ENCODE results near the gene MAGI1. TPM values are rescaled to one million over a fixed set of nuclear protein-coding genes. Genes with fewer than 3 reads are reported as not detected.

Gene MAGI1
- total RNA-seq, 1 donor from 2014 or later = 0.48 TPM

GRCh38 chr3:65674226-65674625 lies 364.5 kb downstream of the MAGI1 start:
- intact Hi-C loops (cut with micrococcal nuclease) = no loop called here

DNA sequence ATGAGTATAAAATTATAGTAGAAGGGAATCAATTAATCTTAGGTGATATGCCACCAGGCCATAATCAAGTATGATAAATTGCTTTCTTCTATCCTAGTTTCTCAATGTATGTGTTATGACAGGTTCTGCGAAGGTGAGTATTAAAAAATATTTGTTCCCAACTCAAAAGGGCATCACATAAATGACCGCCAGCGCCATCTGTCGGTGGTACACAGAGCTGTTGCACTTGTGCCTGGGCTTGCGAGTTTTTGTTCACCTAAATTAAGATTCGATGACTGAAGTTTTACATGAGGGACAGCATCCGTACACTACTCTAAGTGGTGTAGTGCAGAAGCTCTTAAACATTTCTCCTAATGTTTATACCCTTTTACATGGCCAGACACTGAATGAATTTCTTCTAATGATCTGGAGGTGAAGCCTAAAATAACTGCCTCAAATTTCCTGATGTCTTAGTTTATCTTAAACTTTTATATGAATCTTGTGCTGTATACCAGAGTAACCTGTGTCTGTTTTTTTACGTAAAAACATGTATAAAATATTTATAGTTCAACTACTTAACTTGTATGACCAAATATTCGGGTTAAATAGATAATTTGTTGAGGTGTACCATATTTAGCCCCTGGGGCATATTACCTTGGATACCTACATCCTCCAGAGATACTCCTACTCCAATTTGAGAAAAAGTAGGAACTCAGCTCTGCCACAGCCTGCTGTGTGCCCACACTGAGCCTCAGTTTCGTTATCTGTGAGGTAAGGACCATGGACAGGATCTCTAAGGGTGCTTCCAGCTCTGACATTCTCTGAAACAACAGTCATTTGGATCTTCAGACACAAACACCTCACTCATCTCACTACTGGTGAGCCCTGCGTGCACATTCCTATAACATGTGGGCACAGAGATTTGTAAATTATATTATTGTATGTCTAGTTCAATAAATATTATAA lies 365.6 kb downstream of the MAGI1 start:
- intact Hi-C loops (cut with micrococcal nuclease) = no loop called here

GRCh38 chr3:65672061-65672460 lies 366.7 kb downstream of the MAGI1 start:
- intact Hi-C loops (cut with micrococcal nuclease) = no loop called here

- intact Hi-C loops (cut with micrococcal nuclease) = no loop called here
Measured at GRCh38 chr3:65671004-65671403, 367.7 kb downstream of the MAGI1 start.

GRCh38 chr3:65669163-65669875 lies 369.4 kb downstream of the MAGI1 start:
- intact Hi-C loops (cut with micrococcal nuclease) = no loop called here

GRCh38 chr3:65667963-65668362 lies 370.8 kb downstream of the MAGI1 start:
- intact Hi-C loops (cut with micrococcal nuclease) = no loop called here

- intact Hi-C loops (cut with micrococcal nuclease) = no loop called here
Measured at GRCh38 chr3:65666448-65667091, 372.1 kb downstream of the MAGI1 start.

- intact Hi-C loops (cut with micrococcal nuclease) = no loop called here
Measured at GRCh38 chr3:65665915-65666314, 372.8 kb downstream of the MAGI1 start.

- intact Hi-C loops (cut with micrococcal nuclease) = no loop called here
Measured at GRCh38 chr3:65664931-65665330, 373.8 kb downstream of the MAGI1 start.

DNA sequence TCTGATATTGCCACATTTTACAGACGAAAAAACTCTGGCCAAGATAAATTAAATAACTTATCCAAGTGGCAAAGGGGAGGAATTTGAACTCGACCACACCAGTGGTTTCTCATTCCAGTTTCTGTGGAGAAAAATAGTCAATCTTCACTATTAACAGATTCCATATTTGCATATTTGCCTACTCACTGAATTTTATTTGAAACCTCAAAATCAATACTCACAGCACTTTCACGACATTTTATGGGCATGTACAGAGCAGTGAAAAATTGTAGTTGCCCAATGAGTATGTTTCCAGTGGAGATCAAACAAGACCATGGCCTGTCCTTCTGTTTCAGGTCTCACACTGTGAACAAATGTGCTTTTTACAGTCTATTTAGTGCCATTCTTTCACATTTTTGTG lies 374.3 kb downstream of the MAGI1 start:
- intact Hi-C loops (cut with micrococcal nuclease) = no loop called here

- intact Hi-C loops (cut with micrococcal nuclease) = no loop called here
Measured at GRCh38 chr3:65662095-65662494, 376.6 kb downstream of the MAGI1 start.

GRCh38 chr3:65660000-65660598 lies 378.6 kb downstream of the MAGI1 start:
- intact Hi-C loops (cut with micrococcal nuclease) = no loop called here

DNA sequence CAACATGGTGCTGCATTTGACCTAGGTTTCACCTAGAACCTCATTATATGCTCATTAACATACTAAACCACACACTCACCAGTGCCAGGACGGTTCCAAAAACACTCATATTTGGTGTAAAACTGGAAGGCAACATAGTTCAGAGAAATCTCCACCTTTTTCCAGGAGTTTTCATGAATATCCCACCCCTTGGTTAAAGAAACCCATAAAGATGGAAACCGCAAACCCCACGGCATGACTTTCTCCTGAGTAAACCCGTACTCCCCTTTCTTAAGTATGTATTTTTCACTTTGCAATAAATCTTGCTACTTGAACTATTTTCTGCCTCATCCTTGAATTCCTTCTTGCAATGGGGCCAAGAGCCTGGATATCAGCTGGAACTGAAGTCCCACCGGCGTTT lies 379.3 kb downstream of the MAGI1 start:
- intact Hi-C loops (cut with micrococcal nuclease) = no loop called here

- intact Hi-C loops (cut with micrococcal nuclease) = no loop called here
Measured at GRCh38 chr3:65658401-65658800, 380.3 kb downstream of the MAGI1 start.

DNA sequence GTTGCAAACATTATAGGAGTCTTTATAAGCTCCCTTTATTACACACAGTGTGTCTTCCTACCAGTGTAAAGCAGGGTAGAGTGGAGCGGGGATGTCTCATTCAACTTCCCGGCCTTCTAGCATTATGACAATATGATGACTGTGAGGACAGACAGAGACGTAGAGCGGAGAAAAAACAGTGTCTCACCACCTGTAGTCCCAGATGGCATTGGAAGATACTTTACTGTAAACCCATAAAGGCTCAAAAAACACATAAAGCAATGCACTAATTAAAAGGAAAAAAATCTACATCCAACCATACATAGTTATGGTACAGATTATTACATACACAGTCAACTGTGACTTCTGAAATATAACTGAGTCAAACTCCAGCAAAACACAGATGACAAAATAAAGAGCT lies 383.7 kb downstream of the MAGI1 start:
- intact Hi-C loops (cut with micrococcal nuclease) = no loop called here

- intact Hi-C loops (cut with micrococcal nuclease) = no loop called here
Measured at GRCh38 chr3:65653731-65654130, 385.0 kb downstream of the MAGI1 start.

DNA sequence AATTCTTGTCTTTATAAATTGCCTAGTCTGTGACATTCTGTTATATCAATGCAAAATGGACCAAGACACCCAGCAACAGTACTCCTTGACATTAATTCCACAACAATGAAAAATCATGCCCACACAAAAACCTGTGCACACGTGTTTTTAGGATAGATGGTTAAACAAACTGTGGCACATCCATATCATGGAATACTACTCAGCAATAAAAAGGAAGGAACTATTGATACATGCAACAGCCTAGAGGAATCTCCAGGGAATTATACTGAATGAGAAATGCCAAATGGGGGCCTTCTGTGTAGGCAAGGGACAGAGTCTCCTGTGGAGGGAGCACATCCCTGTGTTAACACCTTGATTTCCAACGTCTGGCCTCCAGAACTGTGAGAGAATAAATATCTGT lies 388.5 kb downstream of the MAGI1 start:
- intact Hi-C loops (cut with micrococcal nuclease) = no loop called here

DNA sequence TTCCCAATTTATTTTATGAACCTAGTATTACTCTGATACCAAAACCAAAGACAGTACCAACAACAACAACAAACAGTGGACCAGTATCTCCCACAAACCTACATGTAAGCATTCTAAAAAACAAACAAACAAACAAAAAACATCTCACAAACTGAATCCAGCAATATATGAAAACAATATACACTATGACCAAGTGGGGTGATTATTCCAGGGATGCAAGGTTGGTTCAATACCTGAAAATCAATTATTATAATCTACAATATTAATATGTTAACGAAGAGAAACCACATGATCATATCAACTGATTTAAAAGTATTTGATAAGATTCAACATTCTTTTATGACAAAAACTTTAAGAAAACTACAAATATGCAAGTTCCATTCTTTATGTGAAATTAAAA lies 391.3 kb downstream of the MAGI1 start:
- intact Hi-C loops (cut with micrococcal nuclease) = no loop called here

DNA sequence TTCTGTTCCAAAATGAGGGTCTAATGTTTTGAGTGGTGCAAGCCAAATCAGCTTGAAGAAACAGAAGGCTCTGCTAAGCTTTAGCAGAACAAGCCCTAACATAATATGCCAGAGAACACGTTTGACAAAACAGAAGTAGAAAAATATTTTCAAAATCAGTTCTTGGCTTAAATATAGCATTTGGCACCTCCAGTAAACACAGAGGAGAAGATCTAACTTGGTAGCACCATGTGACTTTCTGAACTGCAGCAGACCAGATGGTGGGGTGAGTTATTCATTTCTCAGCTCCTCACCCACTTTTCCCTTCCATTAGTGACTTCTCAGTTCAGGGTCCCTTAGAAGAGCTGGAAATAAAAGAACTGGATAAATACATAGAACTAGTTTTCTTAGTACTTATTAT lies 395.8 kb downstream of the MAGI1 start:
- intact Hi-C loops (cut with micrococcal nuclease) = no loop called here

DNA sequence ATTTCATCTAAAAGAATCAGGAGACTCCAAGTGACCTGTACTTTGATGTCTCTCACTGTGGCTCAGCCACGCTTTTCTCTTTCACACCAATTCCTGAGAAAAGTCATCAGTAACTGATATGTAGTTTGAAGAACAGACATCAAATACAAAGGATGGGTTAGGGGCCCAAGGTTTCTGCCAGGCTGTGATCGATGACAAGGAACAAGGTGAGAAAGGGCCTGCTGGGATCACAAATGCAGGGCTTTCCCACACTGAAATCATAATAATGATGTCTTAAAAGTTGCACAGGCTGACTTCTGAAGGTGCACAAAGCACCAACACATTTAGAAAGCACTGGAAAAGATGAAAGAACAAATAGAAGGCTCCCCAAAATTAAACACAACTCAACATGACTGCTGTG lies 396.9 kb downstream of the MAGI1 start:
- intact Hi-C loops (cut with micrococcal nuclease) = no loop called here

DNA sequence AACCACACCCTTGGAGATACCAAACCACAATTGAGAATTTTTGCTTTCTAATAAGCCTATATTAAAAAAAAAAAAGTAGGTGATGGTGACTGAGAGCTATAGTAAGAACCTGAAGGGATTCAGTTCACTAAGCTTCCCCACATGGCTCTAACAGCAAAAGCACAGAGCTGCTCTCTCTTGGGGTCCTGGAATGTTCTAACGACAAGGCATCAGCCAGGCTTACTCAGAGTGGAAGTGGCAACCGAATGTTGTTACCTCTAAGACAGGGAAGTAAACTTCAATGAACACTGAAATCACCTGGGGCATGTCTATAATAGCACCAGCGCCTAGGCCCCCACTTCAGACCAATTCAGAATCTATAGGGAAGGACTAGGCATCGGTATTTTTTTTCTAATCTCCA lies 397.7 kb downstream of the MAGI1 start:
- intact Hi-C loops (cut with micrococcal nuclease) = no loop called here

GRCh38 chr3:65639444-65639843 lies 399.3 kb downstream of the MAGI1 start:
- intact Hi-C loops (cut with micrococcal nuclease) = no loop called here

All from T-helper 2 cell treated with Interferon-gamma antibody and Interleukin-4, amounts not matched to agents 100 ng/mL and 5 ng/mL, for 36 hours (primary cell).